T47D (cell line): Measurements from ENCODE around the gene NAALADL1.

Experiments
- DNase-seq, 2 experiments: peaks; one replicate each; pipeline versions ENCODE4 v3.0.0 to v3.0.0-alpha.2; 2011 to 2012; ENCODE audit warnings: low read depth in 1 of 2, low spot score in 1 of 2
- JUND ChIP-seq: IDR thresholded peaks from 2 replicates; pipeline ENCODE4 v1.6.1; 2012; ENCODE audit warnings: low read depth
- in situ Hi-C: cut with HindIII; loops from 2 replicates; pipeline ENCODE4 v1.10.0; 2016; ENCODE audit warnings: low sequenced_read_pairs, low pct_unique_long_range_greater_than_20kb

NAALADL1 gene

GRCh38 chr11:65058419-65059054, at the start of gene NAALADL1:
NAALADL1 (minus strand) TSS chr11:65058553; CDS start chr11:65058521, 32 bp downstream.
- no peak for TF ChIP-seq JUND
- in situ Hi-C loops, result no loop called here
- DNase-seq, result no peak

- in situ Hi-C loops, result no loop called here
- no peak for DNase-seq
- TF ChIP-seq JUND, result no peak
Measured at GRCh38 chr11:65107751-65108468, 49.6 kb upstream of the NAALADL1 start.

- no peak for DNase-seq
- no peak for TF ChIP-seq JUND
- in situ Hi-C loops, result no loop called here
Measured at GRCh38 chr11:65107078-65107477, 48.7 kb upstream of the NAALADL1 start.

GRCh38 chr11:65104628-65105027, 46.3 kb upstream of the NAALADL1 start:
- in situ Hi-C loops, result no loop called here
- no peak for DNase-seq
- no peak for TF ChIP-seq JUND

GRCh38 chr11:65103476-65103875, 45.1 kb upstream of the NAALADL1 start:
- in situ Hi-C loops, result no loop called here
- TF ChIP-seq JUND, result no peak

GRCh38 chr11:65102142-65103095, 44.1 kb upstream of the NAALADL1 start:
- in situ Hi-C loops, result no loop called here

More at GRCh38 chr11:65103476-65103875, 45.1 kb upstream of the NAALADL1 start:
- DNase-seq, result no peak

GRCh38 chr11:65100674-65101350, 42.5 kb upstream of the NAALADL1 start:
- in situ Hi-C loops, result no loop called here
- no peak for TF ChIP-seq JUND
- no peak for DNase-seq

More at GRCh38 chr11:65102142-65103095, 44.1 kb upstream of the NAALADL1 start:
- peak in 1 of 2 experiments; percentile 86 for DNase-seq
- TF ChIP-seq JUND, result no peak

GRCh38 chr11:65096926-65097325, 38.6 kb upstream of the NAALADL1 start:
- no peak for TF ChIP-seq JUND
- in situ Hi-C loops, result no loop called here
- DNase-seq, result no peak

GRCh38 chr11:65095974-65096806, 37.8 kb upstream of the NAALADL1 start, which contains the start of gene VPS51:
VPS51 (plus strand) TSS chr11:65096214; CDS start chr11:65096251, 37 bp downstream.
- in situ Hi-C loops, result no loop called here
- TF ChIP-seq JUND, result no peak
- peak; percentile 91 to 96 for DNase-seq

- no peak for DNase-seq
- in situ Hi-C loops, result no loop called here
- no peak for TF ChIP-seq JUND
Measured at GRCh38 chr11:65095427-65095826, 37.1 kb upstream of the NAALADL1 start.

GRCh38 chr11:65090628-65091027, 32.3 kb upstream of the NAALADL1 start:
- DNase-seq, result no peak
- TF ChIP-seq JUND, result no peak
- in situ Hi-C loops, result no loop called here
